NK-92 (cell line): ENCODE results near the gene DGCR6L.
A peak's percentile ranks its signal among the peaks of the same experiment; 100 is the strongest.
"Not testable (repeated sequence)": the region's sequence is repeated elsewhere in the genome, so short reads cannot be mapped to it uniquely, and the experiment has no call there.

ENCODE experiments used
- DNase-seq: peaks from one replicate; lab custom pipeline; 2025; ENCODE audit not compliant: unreplicated experiment; lab: John Stamatoyannopoulos, UW

The DGCR6L gene

GRCh38 chr22:20310773-20311172 lies 9.1 kb downstream of the DGCR6L start:
- DNase-seq, result not testable (repeated sequence)

GRCh38 chr22:20310180-20310579 lies 9.7 kb downstream of the DGCR6L start:
- not testable (repeated sequence) for DNase-seq

GRCh38 chr22:20308806-20309650 lies 10.8 kb downstream of the DGCR6L start:
- not testable (repeated sequence) for DNase-seq

GRCh38 chr22:20307448-20308447 lies 12.1 kb downstream of the DGCR6L start:
- DNase-seq, result not testable (repeated sequence)

- not testable (repeated sequence) for DNase-seq
Observed at GRCh38 chr22:20306646-20307447, 13.0 kb downstream of the DGCR6L start.

GRCh38 chr22:20305894-20306645 lies 13.8 kb downstream of the DGCR6L start:
- no peak for DNase-seq

- DNase-seq, result not testable (repeated sequence)
Observed at GRCh38 chr22:20305230-20305893, 14.5 kb downstream of the DGCR6L start.

- DNase-seq, result no peak
Observed at GRCh38 chr22:20304646-20305045, 15.2 kb downstream of the DGCR6L start.

- not testable (repeated sequence) for DNase-seq
Observed at GRCh38 chr22:20303229-20303534, 16.7 kb downstream of the DGCR6L start.

GRCh38 chr22:20302438-20303228 lies 17.2 kb downstream of the DGCR6L start:
- no peak for DNase-seq

- DNase-seq, result no peak
Observed at GRCh38 chr22:20299746-20300136, 20.1 kb downstream of the DGCR6L start.

GRCh38 chr22:20298803-20299745 lies 20.8 kb downstream of the DGCR6L start:
- peak; percentile 38 for DNase-seq

- DNase-seq, result no peak
Observed at GRCh38 chr22:20298110-20298802, 21.6 kb downstream of the DGCR6L start.

- DNase-seq, result no peak
Observed at GRCh38 chr22:20297414-20298109, 22.3 kb downstream of the DGCR6L start.

- DNase-seq, result no peak
Observed at GRCh38 chr22:20296598-20296997, 23.3 kb downstream of the DGCR6L start.

- DNase-seq, result no peak
Observed at GRCh38 chr22:20295262-20296064, 24.4 kb downstream of the DGCR6L start.
